Progenitor cell of endocrine pancreas (in vitro differentiated cells): ENCODE measurements around the gene PPP1R12A. TPM values are rescaled to one million over a fixed set of nuclear protein-coding genes. Genes with fewer than 3 reads are reported as not detected.
A peak's percentile ranks its signal among the peaks of the same experiment; 100 is the strongest.
"Not testable (repeated sequence)": the region's sequence is repeated elsewhere in the genome, so short reads cannot be mapped to it uniquely, and the experiment has no call there.

Experiments
- DNase-seq: peaks from one replicate; pipeline ENCODE4 v3.0.0; 2021; ENCODE audit warnings: low spot score; ENCODE audit not compliant: unreplicated experiment
- H3K27ac Mint-ChIP-seq: 2 replicates; pipeline ENCODE4 v1.8.0; 2021; ENCODE audit warnings: mild to moderate bottlenecking, moderate library complexity, mixed read lengths
- H3K27me3 Mint-ChIP-seq: 2 replicates; pipeline ENCODE4 v1.8.0; 2021; ENCODE audit warnings: mixed read lengths
- H3K36me3 Mint-ChIP-seq: 2 replicates; pipeline ENCODE4 v1.8.0; 2022; ENCODE audit warnings: mixed read lengths; ENCODE audit not compliant: insufficient read depth
- H3K4me1 Mint-ChIP-seq: 2 replicates; pipeline ENCODE4 v1.8.0; 2021; ENCODE audit warnings: low read depth, mixed read lengths
- H3K4me3 Mint-ChIP-seq: 2 replicates; pipeline ENCODE4 v1.8.0; 2021; ENCODE audit warnings: low read depth, mild to moderate bottlenecking, moderate library complexity, mixed read lengths
- H3K9me3 Mint-ChIP-seq: 2 replicates; pipeline ENCODE4 v1.8.0; 2021; ENCODE audit warnings: low read depth, mixed read lengths
- total RNA-seq: library from RNA; stranded (reverse); gene quantifications from 2 replicates; pipeline ENCODE4 v1.2.1, GENCODE V29; 2021
- TF ChIP-seq, protein P1 (sequence below): fragments of 200-600 bp; sonication (generic); IDR thresholded peaks from one replicate; pipeline ENCODE4 v1.5.0; 2021; ENCODE audit warnings: antibody characterized with exemption, mild to moderate bottlenecking; ENCODE audit not compliant: unreplicated experiment

The PPP1R12A gene
- total RNA-seq, 1 donor from 2014 or later = 73.2 TPM

DNA sequence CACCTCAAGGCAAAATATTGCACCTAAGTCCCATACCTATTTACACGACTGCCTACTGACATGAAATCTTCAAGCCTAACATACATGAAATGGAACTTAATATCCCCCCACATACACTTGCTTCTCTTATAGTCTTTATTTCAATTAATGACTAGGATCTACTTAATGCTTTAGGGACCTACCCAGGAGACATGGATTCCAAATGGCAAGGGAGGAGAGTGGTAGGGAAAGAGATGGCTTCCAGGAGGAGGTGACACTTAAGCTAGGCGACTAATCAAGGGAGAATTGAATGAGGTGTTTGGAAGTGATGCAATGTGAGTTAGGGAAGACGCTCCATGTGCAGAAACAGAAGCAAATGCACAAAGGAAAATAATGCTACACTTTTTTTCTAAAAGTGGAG is 9.7 kb upstream of the PPP1R12A start:
- TF ChIP-seq, protein P1, sequence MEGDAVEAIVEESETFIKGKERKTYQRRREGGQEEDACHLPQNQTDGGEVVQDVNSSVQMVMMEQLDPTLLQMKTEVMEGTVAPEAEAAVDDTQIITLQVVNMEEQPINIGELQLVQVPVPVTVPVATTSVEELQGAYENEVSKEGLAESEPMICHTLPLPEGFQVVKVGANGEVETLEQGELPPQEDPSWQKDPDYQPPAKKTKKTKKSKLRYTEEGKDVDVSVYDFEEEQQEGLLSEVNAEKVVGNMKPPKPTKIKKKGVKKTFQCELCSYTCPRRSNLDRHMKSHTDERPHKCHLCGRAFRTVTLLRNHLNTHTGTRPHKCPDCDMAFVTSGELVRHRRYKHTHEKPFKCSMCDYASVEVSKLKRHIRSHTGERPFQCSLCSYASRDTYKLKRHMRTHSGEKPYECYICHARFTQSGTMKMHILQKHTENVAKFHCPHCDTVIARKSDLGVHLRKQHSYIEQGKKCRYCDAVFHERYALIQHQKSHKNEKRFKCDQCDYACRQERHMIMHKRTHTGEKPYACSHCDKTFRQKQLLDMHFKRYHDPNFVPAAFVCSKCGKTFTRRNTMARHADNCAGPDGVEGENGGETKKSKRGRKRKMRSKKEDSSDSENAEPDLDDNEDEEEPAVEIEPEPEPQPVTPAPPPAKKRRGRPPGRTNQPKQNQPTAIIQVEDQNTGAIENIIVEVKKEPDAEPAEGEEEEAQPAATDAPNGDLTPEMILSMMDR = no peak
- Mint-ChIP-seq H3K36me3 (no peaks in the 10 kb centered on the region), H3K27me3 (no peaks in the 10 kb centered on the region), H3K4me1 (peaks cover 10% of the 10 kb centered on the region), H3K27ac (no peak overlapping the region), H3K9me3 (no peaks in the 10 kb centered on the region), H3K4me3 (no peak overlapping the region)
- no peak for DNase-seq

DNA sequence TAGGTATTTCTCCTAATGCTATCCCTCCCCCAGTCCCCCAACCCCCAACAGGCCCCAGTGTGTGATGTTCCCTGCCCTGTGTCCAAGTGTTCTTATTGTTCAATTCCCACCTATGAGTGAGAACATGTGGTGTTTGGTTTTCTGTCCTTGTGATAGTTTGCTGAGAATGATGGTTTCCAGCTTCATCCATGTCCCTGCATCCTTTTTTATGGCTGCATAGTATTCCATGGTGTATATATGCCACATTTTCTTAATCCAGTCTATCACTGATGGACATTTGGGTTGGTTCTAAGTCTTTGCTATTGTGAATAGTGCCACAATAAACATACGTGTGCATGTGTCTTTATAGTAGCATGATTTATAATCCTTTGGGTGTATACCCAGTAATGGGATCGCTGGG is 7.9 kb upstream of the PPP1R12A start:
- H3K4me3 Mint-ChIP-seq, H3K36me3 Mint-ChIP-seq, H3K27me3 Mint-ChIP-seq, DNase-seq, H3K27ac Mint-ChIP-seq, H3K9me3 Mint-ChIP-seq: not testable (repeated sequence)
- H3K4me1 Mint-ChIP-seq = peaks cover 10% of the 10 kb centered on the region

DNA sequence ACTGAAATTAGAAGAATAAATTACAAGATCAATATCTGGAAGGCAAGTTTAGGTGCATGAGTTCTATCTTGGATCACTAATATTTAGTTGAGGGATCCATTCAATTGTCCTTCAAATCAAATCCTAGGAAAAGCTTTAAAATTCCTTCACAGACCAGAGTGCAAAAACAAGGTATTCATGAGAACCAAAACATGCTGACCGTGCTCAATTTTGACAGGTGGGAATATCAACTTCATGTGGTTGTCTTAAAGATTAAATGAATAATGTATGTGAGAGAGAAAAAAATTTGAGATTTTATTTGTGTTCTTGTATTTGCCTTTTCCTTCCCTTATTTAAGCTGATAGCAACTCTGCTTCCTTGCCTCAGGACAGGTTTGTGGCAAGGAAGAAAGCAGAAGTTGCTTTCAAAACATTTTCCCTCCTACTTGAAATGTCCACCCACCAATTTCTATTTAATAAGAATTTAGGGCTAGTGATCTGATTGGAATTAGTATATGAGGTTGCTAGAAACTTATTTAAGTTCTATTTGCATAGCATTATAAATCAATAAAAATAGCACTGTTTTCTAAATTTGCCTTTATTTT is 4.9 kb upstream of the PPP1R12A start:
- TF ChIP-seq, protein P1 = no peak
- Mint-ChIP-seq H3K27me3 (no peaks in the 10 kb centered on the region), H3K4me1 (peaks cover 8% of the 10 kb centered on the region), H3K9me3 (no peaks in the 10 kb centered on the region), H3K4me3 (no peak overlapping the region), H3K36me3 (no peaks in the 10 kb centered on the region), H3K27ac (no peak overlapping the region)
- no peak for DNase-seq

DNA sequence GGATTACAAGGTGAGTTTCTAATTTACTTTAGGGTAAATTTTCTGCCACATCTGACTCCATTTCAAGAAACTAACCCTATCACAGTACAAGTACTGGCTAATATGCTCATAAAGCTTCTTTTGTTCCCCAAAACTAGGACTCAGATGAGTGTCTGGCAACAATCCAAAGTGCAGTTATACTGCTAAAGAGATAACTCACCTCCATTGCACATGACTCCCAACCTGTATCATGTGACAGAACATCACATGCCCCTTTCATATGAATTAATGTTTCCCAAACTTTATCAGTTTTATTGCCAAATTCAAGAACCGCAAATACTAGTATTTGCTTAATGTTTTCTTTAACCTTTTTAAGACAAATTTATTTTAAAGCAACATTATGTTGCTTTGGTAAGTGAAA is 3.9 kb upstream of the PPP1R12A start:
- H3K27ac Mint-ChIP-seq = no peak overlapping the region
- no peaks in the 10 kb centered on the region for H3K36me3 Mint-ChIP-seq
- DNase-seq = no peak
- no peak overlapping the region for H3K4me3 Mint-ChIP-seq
- H3K27me3 Mint-ChIP-seq = no peaks in the 10 kb centered on the region
- peaks cover 5% of the 10 kb centered on the region for H3K4me1 Mint-ChIP-seq
- TF ChIP-seq, protein P1 = no peak
- H3K9me3 Mint-ChIP-seq = no peaks in the 10 kb centered on the region

DNA sequence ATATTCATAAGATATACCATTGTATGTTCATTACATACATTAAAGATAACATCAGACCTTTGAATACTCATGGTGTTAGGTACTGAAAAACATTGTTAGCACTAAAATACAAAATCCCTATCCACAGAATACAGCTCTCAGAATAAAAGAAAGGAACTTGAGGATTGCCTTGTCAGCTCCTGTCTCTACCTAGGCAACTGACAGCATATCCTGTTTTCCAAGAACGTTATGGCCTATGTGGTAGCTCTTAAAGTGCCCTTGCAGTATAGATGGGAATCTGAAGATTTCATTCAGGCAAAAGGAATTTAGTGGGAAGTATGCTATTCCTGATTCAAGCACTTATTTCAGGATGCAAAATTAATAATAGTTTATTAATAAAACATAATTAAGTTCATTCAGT is 1.8 kb upstream of the PPP1R12A start:
- DNase-seq = no peak
- Mint-ChIP-seq H3K27me3 (no peaks in the 10 kb centered on the region), H3K36me3 (no peaks in the 10 kb centered on the region), H3K9me3 (no peaks in the 10 kb centered on the region), H3K27ac (no peak overlapping the region), H3K4me1 (peaks cover 20% of the 10 kb centered on the region), H3K4me3 (no peak overlapping the region)
- TF ChIP-seq, protein P1 = no peak

DNA sequence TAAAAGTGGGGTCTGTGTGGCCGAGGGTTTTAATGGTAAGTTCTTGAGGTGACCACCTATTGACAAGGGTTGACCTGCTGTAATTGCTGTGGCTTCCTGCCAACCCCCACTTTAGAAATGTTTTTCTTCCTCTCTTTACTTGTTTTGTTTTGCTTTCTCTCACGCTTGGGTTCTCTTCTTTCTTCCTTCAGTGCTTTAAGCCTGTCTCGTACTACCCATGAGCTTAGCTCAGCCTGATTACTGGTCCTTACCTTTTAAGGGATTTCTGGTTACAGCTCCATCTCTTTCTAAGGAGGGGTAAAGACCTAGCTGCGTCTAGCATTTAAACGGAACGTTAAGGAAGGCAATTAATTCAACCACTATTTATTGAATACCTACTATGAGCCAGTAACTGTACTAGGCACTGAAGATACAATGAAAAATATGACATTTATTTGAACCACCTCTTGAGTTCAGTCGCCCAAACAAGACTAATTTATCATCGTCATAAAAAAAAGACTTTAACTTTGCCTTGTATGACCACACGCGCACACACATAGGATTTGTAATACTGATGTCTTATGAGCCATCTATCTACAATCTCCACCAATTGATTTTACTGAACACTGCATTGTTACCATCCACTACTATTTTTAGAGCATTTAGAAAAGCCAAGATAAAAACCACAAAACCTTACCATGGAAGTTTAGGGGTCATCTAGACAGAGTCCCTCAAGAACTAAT is 888 bp upstream of the PPP1R12A start:
- no peaks in the 10 kb centered on the region for H3K27me3 Mint-ChIP-seq
- H3K9me3 Mint-ChIP-seq = no peaks in the 10 kb centered on the region
- H3K4me3 Mint-ChIP-seq = peak overlapping the region; percentile 98
- TF ChIP-seq, protein P1 = no peak
- peaks cover 22% of the 10 kb centered on the region for H3K4me1 Mint-ChIP-seq
- H3K36me3 Mint-ChIP-seq = no peaks in the 10 kb centered on the region
- H3K27ac Mint-ChIP-seq = peak overlapping the region; percentile 100
- no peak for DNase-seq
